T-helper 2 cell treated with Interferon-gamma antibody and Interleukin-4, amounts not matched to agents 5 μg/mL and 100 μg/mL, for 36 hours (primary cell): Measurements from ENCODE around the gene RBM18.

Experiments used
- DNase-seq: peaks from one replicate; pipeline ENCODE4 v3.0.0; 2021; ENCODE audit warnings: low spot score
- H3K27ac Mint-ChIP-seq: one replicate; pipeline ENCODE4 v1.8.0; 2021; ENCODE audit warnings: mild to moderate bottlenecking, mixed read lengths
- H3K27me3 Mint-ChIP-seq: one replicate; pipeline ENCODE4 v1.8.0; 2021; ENCODE audit warnings: low read depth, mixed read lengths
- H3K36me3 Mint-ChIP-seq: one replicate; pipeline ENCODE4 v1.8.0; 2021; ENCODE audit warnings: low read depth, mixed read lengths
- H3K4me1 Mint-ChIP-seq: one replicate; pipeline ENCODE4 v1.8.0; 2021; ENCODE audit warnings: low read depth, mixed read lengths
- H3K4me3 Mint-ChIP-seq: one replicate; pipeline ENCODE4 v1.8.0; 2022; ENCODE audit warnings: mild to moderate bottlenecking, moderate library complexity, mixed read lengths
- H3K9me3 Mint-ChIP-seq: one replicate; pipeline ENCODE4 v1.8.0; 2021; ENCODE audit warnings: mixed read lengths

Gene RBM18

GRCh38 chr9:122244349-122244748, 20.3 kb downstream of the RBM18 start:
- Mint-ChIP-seq H3K4me3 (no peak overlapping the region), H3K36me3 (peaks cover 48% of the 10 kb centered on the region), H3K4me1 (no peaks in the 10 kb centered on the region), H3K27me3 (no peaks in the 10 kb centered on the region), H3K27ac (no peak overlapping the region), H3K9me3 (no peaks in the 10 kb centered on the region)
- DNase-seq, result no peak

GRCh38 chr9:122239722-122240121, 24.9 kb downstream of the RBM18 start:
- no peak overlapping the region for H3K27ac Mint-ChIP-seq

GRCh38 chr9:122236681-122237080, 28.0 kb downstream of the RBM18 start:
- no peak overlapping the region for H3K27ac Mint-ChIP-seq
- peaks cover 10% of the 10 kb centered on the region for H3K36me3 Mint-ChIP-seq
- peaks cover 6% of the 10 kb centered on the region for H3K27me3 Mint-ChIP-seq
- H3K4me1 Mint-ChIP-seq, result no peaks in the 10 kb centered on the region
- no peak overlapping the region for H3K4me3 Mint-ChIP-seq
- no peaks in the 10 kb centered on the region for H3K9me3 Mint-ChIP-seq
- DNase-seq, result no peak

More at GRCh38 chr9:122239722-122240121, 24.9 kb downstream of the RBM18 start:
- Mint-ChIP-seq H3K9me3 (no peaks in the 10 kb centered on the region), H3K4me3 (no peak overlapping the region), H3K27me3 (no peaks in the 10 kb centered on the region), H3K4me1 (no peaks in the 10 kb centered on the region), H3K36me3 (peaks cover 30% of the 10 kb centered on the region)
- DNase-seq, result no peak

- no peaks in the 10 kb centered on the region for H3K9me3 Mint-ChIP-seq
- no peak overlapping the region for H3K4me3 Mint-ChIP-seq
- H3K27ac Mint-ChIP-seq, result no peak overlapping the region
- no peaks in the 10 kb centered on the region for H3K4me1 Mint-ChIP-seq
- H3K36me3 Mint-ChIP-seq, result peaks cover 2% of the 10 kb centered on the region
- peaks cover 8% of the 10 kb centered on the region for H3K27me3 Mint-ChIP-seq
- DNase-seq, result no peak
These were observed 30.5 kb downstream of the RBM18 start for GRCh38 chr9:122234022-122234748.

GRCh38 chr9:122232796-122233306, 31.8 kb downstream of the RBM18 start:
- no peaks in the 10 kb centered on the region for H3K9me3 Mint-ChIP-seq
- H3K27me3 Mint-ChIP-seq, result peaks cover 10% of the 10 kb centered on the region
- H3K4me3 Mint-ChIP-seq, result no peak overlapping the region

GRCh38 chr9:122229485-122229837, 35.2 kb downstream of the RBM18 start:
- Mint-ChIP-seq H3K4me3 (no peak overlapping the region), H3K36me3 (no peaks in the 10 kb centered on the region), H3K4me1 (no peaks in the 10 kb centered on the region), H3K27me3 (peaks cover 30% of the 10 kb centered on the region), H3K9me3 (no peaks in the 10 kb centered on the region), H3K27ac (no peak overlapping the region)
- DNase-seq, result no peak

More at GRCh38 chr9:122232796-122233306, 31.8 kb downstream of the RBM18 start:
- Mint-ChIP-seq H3K27ac (no peak overlapping the region), H3K36me3 (no peaks in the 10 kb centered on the region), H3K4me1 (no peaks in the 10 kb centered on the region)
- no peak for DNase-seq

- no peaks in the 10 kb centered on the region for H3K36me3 Mint-ChIP-seq
- no peak within 1 kb of the TSS for H3K27ac Mint-ChIP-seq
- H3K27me3 Mint-ChIP-seq, result peaks cover 33% of the 10 kb centered on the region
- H3K4me3 Mint-ChIP-seq, result no peak within 1 kb of the TSS
- no peak for DNase-seq
- H3K9me3 Mint-ChIP-seq, result no peaks in the 10 kb centered on the region
- H3K4me1 Mint-ChIP-seq, result no peaks in the 10 kb centered on the region
These were observed 35.8 kb downstream of the RBM18 start, which contains the start of gene LHX6 for GRCh38 chr9:122228568-122229484. Gene LHX6, minus strand, starts transcription at chr9:122228957. Its CDS starts 217 bp downstream, at chr9:122228740.

- no peak for DNase-seq
- H3K4me3 Mint-ChIP-seq, result no peak overlapping the region
- H3K4me1 Mint-ChIP-seq, result peaks cover 2% of the 10 kb centered on the region
- no peaks in the 10 kb centered on the region for H3K9me3 Mint-ChIP-seq
- H3K36me3 Mint-ChIP-seq, result no peaks in the 10 kb centered on the region
- H3K27ac Mint-ChIP-seq, result no peak overlapping the region
- peaks cover 38% of the 10 kb centered on the region for H3K27me3 Mint-ChIP-seq
These were observed 36.5 kb downstream of the RBM18 start for GRCh38 chr9:122228191-122228567.

- no peaks in the 10 kb centered on the region for H3K9me3 Mint-ChIP-seq
These were observed 37.1 kb downstream of the RBM18 start for GRCh38 chr9:122227575-122227900.

GRCh38 chr9:122226758-122227574, 37.7 kb downstream of the RBM18 start:
- peaks cover 46% of the 10 kb centered on the region for H3K27me3 Mint-ChIP-seq
- H3K9me3 Mint-ChIP-seq, result no peaks in the 10 kb centered on the region

More at GRCh38 chr9:122227575-122227900, 37.1 kb downstream of the RBM18 start:
- H3K4me1 Mint-ChIP-seq, result peaks cover 5% of the 10 kb centered on the region
- H3K27me3 Mint-ChIP-seq, result peaks cover 41% of the 10 kb centered on the region
- H3K36me3 Mint-ChIP-seq, result no peaks in the 10 kb centered on the region
- H3K27ac Mint-ChIP-seq, result no peak overlapping the region
- no peak for DNase-seq
- H3K4me3 Mint-ChIP-seq, result no peak overlapping the region

GRCh38 chr9:122226142-122226757, 38.4 kb downstream of the RBM18 start:
- peaks cover 49% of the 10 kb centered on the region for H3K27me3 Mint-ChIP-seq
- H3K36me3 Mint-ChIP-seq, result no peaks in the 10 kb centered on the region
- H3K4me1 Mint-ChIP-seq, result peaks cover 5% of the 10 kb centered on the region
- no peak for DNase-seq
- no peak overlapping the region for H3K4me3 Mint-ChIP-seq
- no peak overlapping the region for H3K27ac Mint-ChIP-seq
- no peaks in the 10 kb centered on the region for H3K9me3 Mint-ChIP-seq

More at GRCh38 chr9:122226758-122227574, 37.7 kb downstream of the RBM18 start:
- H3K4me3 Mint-ChIP-seq, result no peak overlapping the region
- no peaks in the 10 kb centered on the region for H3K36me3 Mint-ChIP-seq
- no peak for DNase-seq
- H3K27ac Mint-ChIP-seq, result no peak overlapping the region
- H3K4me1 Mint-ChIP-seq, result peaks cover 5% of the 10 kb centered on the region

GRCh38 chr9:122225312-122226141, 39.1 kb downstream of the RBM18 start:
- no peak overlapping the region for H3K4me3 Mint-ChIP-seq
- H3K27ac Mint-ChIP-seq, result no peak overlapping the region
- H3K36me3 Mint-ChIP-seq, result no peaks in the 10 kb centered on the region
- H3K9me3 Mint-ChIP-seq, result no peaks in the 10 kb centered on the region
- H3K27me3 Mint-ChIP-seq, result peaks cover 55% of the 10 kb centered on the region
- peaks cover 5% of the 10 kb centered on the region for H3K4me1 Mint-ChIP-seq
- DNase-seq, result no peak
